Heart left ventricle (tissue), 16 donors: ENCODE data around the gene MLST8. TPM values are rescaled to one million over a fixed set of nuclear protein-coding genes. Genes with fewer than 3 reads are reported as not detected.
A peak's percentile ranks its signal among the peaks of the same experiment; 100 is the strongest.

Experiments used
- ATAC-seq, 4 donors: fragments of 200-7000 bp; cut with Tn5 transposase; one replicate each; pipeline ENCODE4 v1.9.1; 2020 to 2022; ENCODE audit warnings: moderate library complexity in 4 of 4, mild to moderate bottlenecking in 3 of 4, moderate number of reproducible peaks in 1 of 4
- DNase-seq, 5 donors: peaks; one replicate each; pipeline ENCODE4 v3.0.0-alpha.2; 2020
- H3K27ac ChIP-seq, 12 donors: fragments of 200-600 bp; sonication (generic) in 4 of 12; one replicate each; pipeline versions ENCODE4 v1.5.0 to v1.8.0; 2016 to 2022; ENCODE audit warnings: mild to moderate bottlenecking in 2 of 12
- H3K27me3 ChIP-seq, 9 donors: fragments of 200-600 bp; sonication (generic) in 2 of 9; one replicate each; pipeline versions ENCODE4 v1.5.1 to v1.8.0; 2016 to 2022; ENCODE audit warnings: mild to moderate bottlenecking in 3 of 9
- H3K36me3 ChIP-seq, 9 donors: fragments of 200-600 bp; sonication (generic) in 2 of 9; one replicate each; pipeline versions ENCODE4 v1.5.0 to v1.8.0; 2018 to 2022; ENCODE audit warnings: mild to moderate bottlenecking in 2 of 9
- H3K4me1 ChIP-seq, 12 donors: fragments of 200-600 bp; sonication (generic) in 4 of 12; one replicate each; pipeline versions ENCODE4 v1.5.0 to v1.8.0; 2016 to 2022; ENCODE audit warnings: mild to moderate bottlenecking in 3 of 12
- H3K4me3 ChIP-seq, 12 donors: fragments of 200-600 bp; sonication (generic) in 4 of 12; one replicate each; pipeline versions ENCODE4 v1.5.0 to v1.8.0; 2017 to 2022; ENCODE audit warnings: mild to moderate bottlenecking in 9 of 12, moderate library complexity in 4 of 12
- H3K9me3 ChIP-seq, 12 donors: fragments of 200-600 bp; sonication (generic) in 4 of 12; one replicate each; pipeline versions ENCODE4 v1.5.0 to v1.8.0; 2016 to 2022; ENCODE audit warnings: mild to moderate bottlenecking in 1 of 12
- POLR2A ChIP-seq, 2 donors: fragments of 450-650 bp; IDR thresholded peaks; one replicate each; pipeline ENCODE4 v1.6.1; 2017; ENCODE audit warnings: antibody characterized with exemption in 2 of 2, mild to moderate bottlenecking in 2 of 2, moderate library complexity in 2 of 2
- WGBS, 4 donors: extraction: QIAGEN DNeasy Blood & Tissue Kit in 2 of 4; methylation state at CpG; one replicate each; pipeline versions ENCODE4 v1.1.5 to v1.1.7; 2013 to 2018; 5-methylcytosine and 5-hydroxymethylcytosine counted together
- intact Hi-C, 10 donors: fragments of 100-400 bp; cut with DNase I; formaldehyde crosslinking; loops; one replicate each; pipeline versions ENCODE4 v1.11.1 to v1.14.2; 2022
- polyA plus RNA-seq, 2 donors: library from polyadenylated mRNA; stranded (reverse); fragments of 200-250 nt; gene quantifications; one replicate each; pipeline ENCODE4 v1.2.3, GENCODE V29; 2013
- total RNA-seq, 9 donors: library from RNA; depleted of rRNA in 2 of 9; stranded (reverse); fragments of >200 nt in 2 of 9; fragmentation: NEBNext Ultra II Directional in 3 of 9; extraction: Animal tissue kit (Norgen Biotek cat#: 25700) in 3 of 9; gene quantifications; one replicate each; pipeline versions ENCODE4 v1.1.0 to v1.2.4, GENCODE V29; 2016 to 2023
- TF ChIP-seq, protein P1 (sequence below), 12 donors: fragments of 200-600 bp; sonication (generic) in 4 of 12; IDR thresholded peaks; one replicate each; pipeline versions ENCODE4 v1.5.0 to v1.8.0; 2018 to 2022; ENCODE audit warnings: antibody characterized with exemption in 12 of 12, mild to moderate bottlenecking in 5 of 12
- donor health status: ischemic (EF 13 %, LVEDD 7.1; RV severe dilation, severe dysfunction).
- donor health status: healthy with polysubstance abuse.
- donor health status: DM: no; HTN: yes; CAD: no.
- donor health status: DM: no; HTN: no; CAD: no.
- donor health status: ischemic (EF 25% LVEDD 6.9; RV normal size, moderate dysfunction).
- donor health status: ischemic (EF 25% LVEDD 5.7; RV mildly dilated, moderate dysfunction).
- donor health status: healthy.
- donor health status: DM: yes; HTN: yes; CAD: no.
- donor health status: ischemic (EF 35%, LVEDD 5.7; RV mildly dilated, moderate dysfunction).
- donor health status: nonischemic (EF 11% LVEDD 7.7; RV severe dilation, severe dysfunction).
- donor health status: DM: yes; HTN: yes; CAD: no.
- donor health status: PGD.
- donor health status: ischemic (EF 29% LVEDD 5.4; RV normal size, mild dysfunction).
- donor health status: nonischemic (EF 23%, LVEDD 6.1; RV moderate dilation, normal function).

Gene MLST8
- total and polyA plus RNA-seq, 11 donors: 19.8 to 49.0 (median 23.5) TPM

DNA sequence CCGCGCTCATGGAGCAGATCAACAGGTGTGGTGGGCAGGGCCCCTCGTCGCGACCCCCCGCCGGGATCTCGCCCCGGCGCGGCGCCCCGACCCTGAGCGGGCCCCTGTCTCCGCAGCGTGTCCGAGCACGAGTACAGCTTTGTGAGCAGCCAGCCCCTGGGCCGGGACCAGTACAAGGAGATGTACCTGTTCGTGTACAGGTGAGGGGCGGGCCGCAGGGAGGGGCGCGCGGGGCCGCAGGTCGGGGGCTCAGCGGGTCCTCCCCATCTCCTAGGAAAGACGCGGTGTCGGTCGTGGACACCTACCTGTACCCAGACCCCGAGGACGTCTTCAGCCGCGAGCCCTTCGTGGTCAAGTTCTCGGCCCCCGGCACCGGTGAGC is 31.8 kb downstream of the MLST8 start:
- TF ChIP-seq POLR2A (IDR thresholded peaks at IDR 0.05): no peak
- TF ChIP-seq, protein P1, sequence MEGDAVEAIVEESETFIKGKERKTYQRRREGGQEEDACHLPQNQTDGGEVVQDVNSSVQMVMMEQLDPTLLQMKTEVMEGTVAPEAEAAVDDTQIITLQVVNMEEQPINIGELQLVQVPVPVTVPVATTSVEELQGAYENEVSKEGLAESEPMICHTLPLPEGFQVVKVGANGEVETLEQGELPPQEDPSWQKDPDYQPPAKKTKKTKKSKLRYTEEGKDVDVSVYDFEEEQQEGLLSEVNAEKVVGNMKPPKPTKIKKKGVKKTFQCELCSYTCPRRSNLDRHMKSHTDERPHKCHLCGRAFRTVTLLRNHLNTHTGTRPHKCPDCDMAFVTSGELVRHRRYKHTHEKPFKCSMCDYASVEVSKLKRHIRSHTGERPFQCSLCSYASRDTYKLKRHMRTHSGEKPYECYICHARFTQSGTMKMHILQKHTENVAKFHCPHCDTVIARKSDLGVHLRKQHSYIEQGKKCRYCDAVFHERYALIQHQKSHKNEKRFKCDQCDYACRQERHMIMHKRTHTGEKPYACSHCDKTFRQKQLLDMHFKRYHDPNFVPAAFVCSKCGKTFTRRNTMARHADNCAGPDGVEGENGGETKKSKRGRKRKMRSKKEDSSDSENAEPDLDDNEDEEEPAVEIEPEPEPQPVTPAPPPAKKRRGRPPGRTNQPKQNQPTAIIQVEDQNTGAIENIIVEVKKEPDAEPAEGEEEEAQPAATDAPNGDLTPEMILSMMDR (IDR thresholded peaks at IDR 0.05): no peak
- peak overlapping the region in 10 of 12 donors; percentile 19 to 48 (median 38) for H3K4me3 ChIP-seq
- H3K36me3 ChIP-seq: peaks cover 3 to 62% (median 51%) of the 10 kb centered on the region in 9 donors
- H3K27me3 ChIP-seq: peaks cover 0 to 24% (median 6%) of the 10 kb centered on the region in 9 donors
- ATAC-seq (no peak), DNase-seq (no peak)
- peaks cover 0 to 31% (median 23%) of the 10 kb centered on the region in 12 donors for H3K4me1 ChIP-seq
- no peak overlapping the region for H3K27ac ChIP-seq
- 5 to 7% methylated on average over 40 of the region's 40 CpGs; no CpG with 5 or more reads in 2 of the 4 donors for WGBS, 4 donors
- intact Hi-C loops: no loop called here
- no peaks in the 10 kb centered on the region for H3K9me3 ChIP-seq

DNA sequence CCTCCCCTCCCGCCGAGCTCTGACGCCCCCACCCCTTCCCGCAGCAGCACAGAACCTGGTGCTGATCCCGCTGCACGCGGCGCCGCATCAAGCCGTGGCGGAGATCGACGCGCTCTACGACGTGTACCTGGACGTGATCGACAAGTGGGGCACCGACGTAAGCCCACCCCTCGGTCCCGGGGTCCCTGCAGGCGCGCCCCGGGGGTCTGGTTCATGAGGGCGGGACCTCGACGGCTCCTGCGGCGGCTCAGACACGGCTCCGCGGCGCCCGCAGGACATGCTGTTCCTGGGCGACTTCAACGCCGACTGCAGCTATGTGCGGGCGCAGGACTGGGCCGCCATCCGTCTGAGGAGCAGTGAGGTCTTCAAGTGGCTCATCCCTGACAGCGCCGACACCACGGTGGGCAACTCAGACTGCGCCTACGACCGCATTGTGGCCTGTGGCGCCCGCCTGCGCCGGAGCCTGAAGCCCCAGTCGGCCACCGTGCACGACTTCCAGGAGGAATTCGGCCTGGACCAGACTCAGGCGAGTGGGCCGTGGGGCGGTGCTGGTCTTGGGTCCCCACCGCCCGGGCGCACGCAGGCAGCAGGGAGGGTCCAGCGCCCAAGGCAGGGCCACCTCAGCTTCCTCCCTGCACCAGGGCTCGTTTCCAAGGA is 32.4 kb downstream of the MLST8 start:
- H3K27me3 ChIP-seq: peaks cover 0 to 24% (median 6%) of the 10 kb centered on the region in 9 donors
- H3K27ac ChIP-seq: no peak overlapping the region
- peak overlapping the region in 7 of 12 donors; percentile 1 to 48 (median 38) for H3K4me3 ChIP-seq
- TF ChIP-seq, protein P1 (IDR thresholded peaks at IDR 0.05): no peak
- no peak for TF ChIP-seq POLR2A (IDR thresholded peaks at IDR 0.05)
- intact Hi-C loops: no loop called here
- no peak for DNase-seq
- ATAC-seq: peak in 3 of 4 donors; percentile 15 to 32 (median 17)
- H3K9me3 ChIP-seq: no peaks in the 10 kb centered on the region
- peaks cover 0 to 31% (median 23%) of the 10 kb centered on the region in 12 donors for H3K4me1 ChIP-seq
- 6 to 25% (median 11%) methylated on average over 27 to 65 of the region's 65 CpGs for WGBS, 4 donors
- peaks cover 3 to 62% (median 51%) of the 10 kb centered on the region in 9 donors for H3K36me3 ChIP-seq

DNA sequence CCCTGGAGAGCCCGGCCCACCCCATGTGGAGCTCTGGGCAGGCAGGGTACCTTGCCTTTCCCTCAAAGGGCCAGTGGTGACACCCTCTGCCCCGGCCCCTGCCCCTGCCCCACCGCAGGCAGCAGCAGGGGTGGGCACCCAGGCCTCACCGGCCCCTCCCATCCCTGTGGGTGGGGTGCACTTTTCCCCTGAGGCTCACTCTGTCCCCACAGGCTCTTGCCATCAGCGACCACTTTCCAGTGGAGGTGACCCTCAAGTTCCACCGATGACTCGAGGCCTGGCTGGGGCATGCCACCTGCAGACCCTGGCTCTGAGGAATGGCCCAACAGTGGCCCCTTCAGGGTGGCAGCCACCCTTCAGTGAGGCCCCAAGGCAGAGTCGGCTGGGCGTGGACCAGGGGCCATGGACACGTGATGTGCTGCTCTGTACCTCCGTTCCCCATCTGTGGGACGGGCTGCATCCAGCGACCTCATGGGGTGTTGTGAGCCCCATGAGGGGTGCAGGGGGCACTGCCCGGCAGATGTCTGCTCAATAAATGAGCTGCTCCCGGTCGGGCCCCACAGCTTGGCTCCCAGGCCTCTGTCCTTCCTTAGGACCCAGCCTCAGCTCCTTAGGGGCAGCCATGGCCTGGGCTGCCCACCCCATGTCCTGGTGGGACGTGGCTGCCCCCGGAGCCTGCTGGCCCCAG is 33.0 kb downstream of the MLST8 start:
- intact Hi-C loops: no loop called here
- Histone ChIP-seq H3K27ac (no peak overlapping the region), H3K36me3 (peaks cover 3 to 63% (median 51%) of the 10 kb centered on the region in 9 donors), H3K4me1 (peaks cover 0 to 31% (median 23%) of the 10 kb centered on the region in 12 donors), H3K4me3 (no peak overlapping the region), H3K9me3 (no peaks in the 10 kb centered on the region), H3K27me3 (peaks cover 0 to 24% (median 6%) of the 10 kb centered on the region in 9 donors)
- no peak for TF ChIP-seq POLR2A (IDR thresholded peaks at IDR 0.05)
- TF ChIP-seq, protein P1 (IDR thresholded peaks at IDR 0.05): no peak
- 48 to 56% (median 53%) methylated on average over 2 to 18 of the region's 18 CpGs for WGBS, 4 donors
- no peak for DNase-seq
- peak in 3 of 4 donors; percentile 19 to 40 (median 22) for ATAC-seq
